Uterus (tissue), 2 donors: ENCODE results near the gene FAM163B.

Experiments
- POLR2A ChIP-seq, 2 donors: fragments of 450-650 bp; IDR thresholded peaks; one replicate each; pipeline ENCODE4 v1.6.1; 2016; ENCODE audit warnings: antibody characterized with exemption in 2 of 2, mild to moderate bottlenecking in 1 of 2, moderate library complexity in 1 of 2
- TF ChIP-seq, protein P1 (sequence below), 4 experiments: fragments of 200-600 bp in 2 of 4; fragments of 450-650 bp in 2 of 4; sonication (generic) in 2 of 4; IDR thresholded peaks; one replicate each; pipeline ENCODE4 v1.5.1; 2016 to 2019; ENCODE audit warnings: antibody characterized with exemption in 4 of 4, mild to moderate bottlenecking in 2 of 4, moderate library complexity in 1 of 4

DNA sequence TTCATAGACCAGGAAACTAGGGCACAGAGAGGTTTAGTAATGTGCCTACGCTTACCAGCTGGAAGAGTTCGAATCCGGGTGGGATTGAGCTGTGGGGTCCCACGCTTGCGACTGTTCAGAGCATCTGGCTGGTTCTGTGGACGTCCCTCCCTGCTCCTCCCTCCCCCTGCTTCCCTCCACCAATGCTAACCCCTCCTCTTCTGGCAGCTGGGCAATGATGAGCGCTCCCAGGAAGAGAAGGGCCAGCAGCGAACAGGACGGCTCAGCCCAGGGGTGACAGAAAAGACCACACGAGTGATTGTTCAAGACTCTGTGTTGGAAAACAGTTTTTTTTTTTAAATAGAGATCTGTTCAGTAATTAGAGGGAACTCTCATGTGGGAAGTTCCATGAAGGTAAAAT lies 6.9 kb downstream of the FAM163B start:
- TF ChIP-seq, protein P1, sequence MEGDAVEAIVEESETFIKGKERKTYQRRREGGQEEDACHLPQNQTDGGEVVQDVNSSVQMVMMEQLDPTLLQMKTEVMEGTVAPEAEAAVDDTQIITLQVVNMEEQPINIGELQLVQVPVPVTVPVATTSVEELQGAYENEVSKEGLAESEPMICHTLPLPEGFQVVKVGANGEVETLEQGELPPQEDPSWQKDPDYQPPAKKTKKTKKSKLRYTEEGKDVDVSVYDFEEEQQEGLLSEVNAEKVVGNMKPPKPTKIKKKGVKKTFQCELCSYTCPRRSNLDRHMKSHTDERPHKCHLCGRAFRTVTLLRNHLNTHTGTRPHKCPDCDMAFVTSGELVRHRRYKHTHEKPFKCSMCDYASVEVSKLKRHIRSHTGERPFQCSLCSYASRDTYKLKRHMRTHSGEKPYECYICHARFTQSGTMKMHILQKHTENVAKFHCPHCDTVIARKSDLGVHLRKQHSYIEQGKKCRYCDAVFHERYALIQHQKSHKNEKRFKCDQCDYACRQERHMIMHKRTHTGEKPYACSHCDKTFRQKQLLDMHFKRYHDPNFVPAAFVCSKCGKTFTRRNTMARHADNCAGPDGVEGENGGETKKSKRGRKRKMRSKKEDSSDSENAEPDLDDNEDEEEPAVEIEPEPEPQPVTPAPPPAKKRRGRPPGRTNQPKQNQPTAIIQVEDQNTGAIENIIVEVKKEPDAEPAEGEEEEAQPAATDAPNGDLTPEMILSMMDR (IDR thresholded peaks at IDR 0.05): no peak
- no peak for TF ChIP-seq POLR2A (IDR thresholded peaks at IDR 0.05)
